NB4 (cell line): Measurements from ENCODE around the gene LRMDA.

Experiments used
- MYC ChIP-seq: IDR thresholded peaks from 2 replicates; pipeline ENCODE4 v1.6.1; 2011; ENCODE audit warnings: low read depth, low read length
- POLR2A ChIP-seq: IDR thresholded peaks from 2 replicates; pipeline ENCODE4 v1.6.1; 2011; ENCODE audit warnings: mild to moderate bottlenecking; ENCODE audit not compliant: insufficient read length; ENCODE audit errors: extremely low read depth
- TF ChIP-seq, protein P1 (sequence below): IDR thresholded peaks from one replicate; pipeline ENCODE4 v1.5.1; 2012; ENCODE audit warnings: low read depth, low read length
- TF ChIP-seq, protein P2 (sequence below): IDR thresholded peaks from 2 replicates; pipeline ENCODE4 v1.6.1; 2011; ENCODE audit warnings: low read depth, low read length

DNA sequence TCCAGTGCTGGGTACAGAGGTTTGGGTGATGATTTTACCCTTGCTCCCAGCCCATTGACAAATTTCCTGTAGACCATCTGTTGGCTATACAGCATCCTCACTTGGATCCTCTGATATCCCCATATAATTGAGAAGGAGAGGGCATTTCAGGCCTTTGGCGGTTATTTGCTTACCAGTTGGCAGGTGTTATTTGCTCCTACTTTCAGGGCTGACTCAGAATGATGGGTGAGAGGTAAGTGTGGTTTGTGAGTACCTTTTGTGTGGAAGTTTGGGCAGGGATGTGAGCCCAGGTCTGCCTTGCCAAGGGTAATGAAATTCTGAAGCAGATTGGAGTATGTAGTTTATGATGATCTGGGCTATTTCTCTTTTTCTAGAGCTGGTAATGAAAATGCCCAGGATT, 93.6 kb downstream of the LRMDA start:
- TF ChIP-seq POLR2A (no peak), MYC (no peak)
- TF ChIP-seq, protein P1, sequence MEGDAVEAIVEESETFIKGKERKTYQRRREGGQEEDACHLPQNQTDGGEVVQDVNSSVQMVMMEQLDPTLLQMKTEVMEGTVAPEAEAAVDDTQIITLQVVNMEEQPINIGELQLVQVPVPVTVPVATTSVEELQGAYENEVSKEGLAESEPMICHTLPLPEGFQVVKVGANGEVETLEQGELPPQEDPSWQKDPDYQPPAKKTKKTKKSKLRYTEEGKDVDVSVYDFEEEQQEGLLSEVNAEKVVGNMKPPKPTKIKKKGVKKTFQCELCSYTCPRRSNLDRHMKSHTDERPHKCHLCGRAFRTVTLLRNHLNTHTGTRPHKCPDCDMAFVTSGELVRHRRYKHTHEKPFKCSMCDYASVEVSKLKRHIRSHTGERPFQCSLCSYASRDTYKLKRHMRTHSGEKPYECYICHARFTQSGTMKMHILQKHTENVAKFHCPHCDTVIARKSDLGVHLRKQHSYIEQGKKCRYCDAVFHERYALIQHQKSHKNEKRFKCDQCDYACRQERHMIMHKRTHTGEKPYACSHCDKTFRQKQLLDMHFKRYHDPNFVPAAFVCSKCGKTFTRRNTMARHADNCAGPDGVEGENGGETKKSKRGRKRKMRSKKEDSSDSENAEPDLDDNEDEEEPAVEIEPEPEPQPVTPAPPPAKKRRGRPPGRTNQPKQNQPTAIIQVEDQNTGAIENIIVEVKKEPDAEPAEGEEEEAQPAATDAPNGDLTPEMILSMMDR, result no peak
- TF ChIP-seq, protein P2, sequence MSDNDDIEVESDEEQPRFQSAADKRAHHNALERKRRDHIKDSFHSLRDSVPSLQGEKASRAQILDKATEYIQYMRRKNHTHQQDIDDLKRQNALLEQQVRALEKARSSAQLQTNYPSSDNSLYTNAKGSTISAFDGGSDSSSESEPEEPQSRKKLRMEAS, result no peak
